ENCODE data around the gene MSLN. TPM values are rescaled to one million over a fixed set of nuclear protein-coding genes. Genes with fewer than 3 reads are reported as not detected.
A peak's percentile ranks its signal among the peaks of the same experiment; 100 is the strongest.
"Not testable (repeated sequence)": the region's sequence is repeated elsewhere in the genome, so short reads cannot be mapped to it uniquely, and the experiment has no call there.

The MSLN gene
- total RNA-seq, 1 donor from 2014 or later, result 1.9 TPM

DNA sequence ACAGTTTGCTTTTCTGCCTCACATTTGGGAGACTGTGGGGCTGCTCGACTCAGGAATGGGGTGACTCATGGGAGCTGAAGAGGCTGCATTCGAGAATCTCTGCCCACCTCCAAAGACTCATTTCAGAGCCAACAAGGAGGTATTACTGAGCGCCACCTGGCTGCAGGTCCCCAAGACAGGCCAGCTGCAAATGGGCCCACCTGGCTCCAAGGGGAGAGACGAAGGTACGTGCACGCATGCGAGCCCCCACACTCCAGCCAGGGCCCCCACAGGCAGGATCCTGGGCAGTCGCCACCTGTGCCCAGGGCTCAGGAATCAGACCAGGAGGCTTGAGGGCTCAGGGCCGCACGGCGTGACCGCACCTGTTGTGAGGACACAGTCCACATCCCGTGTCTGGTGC is 27.6 kb upstream of the MSLN start:
- intact Hi-C loops (cut with DNase I), result no loop called here
- no peak for ATAC-seq
- peak; percentile 20 for DNase-seq (ENCODE audit: missing footprints)

DNA sequence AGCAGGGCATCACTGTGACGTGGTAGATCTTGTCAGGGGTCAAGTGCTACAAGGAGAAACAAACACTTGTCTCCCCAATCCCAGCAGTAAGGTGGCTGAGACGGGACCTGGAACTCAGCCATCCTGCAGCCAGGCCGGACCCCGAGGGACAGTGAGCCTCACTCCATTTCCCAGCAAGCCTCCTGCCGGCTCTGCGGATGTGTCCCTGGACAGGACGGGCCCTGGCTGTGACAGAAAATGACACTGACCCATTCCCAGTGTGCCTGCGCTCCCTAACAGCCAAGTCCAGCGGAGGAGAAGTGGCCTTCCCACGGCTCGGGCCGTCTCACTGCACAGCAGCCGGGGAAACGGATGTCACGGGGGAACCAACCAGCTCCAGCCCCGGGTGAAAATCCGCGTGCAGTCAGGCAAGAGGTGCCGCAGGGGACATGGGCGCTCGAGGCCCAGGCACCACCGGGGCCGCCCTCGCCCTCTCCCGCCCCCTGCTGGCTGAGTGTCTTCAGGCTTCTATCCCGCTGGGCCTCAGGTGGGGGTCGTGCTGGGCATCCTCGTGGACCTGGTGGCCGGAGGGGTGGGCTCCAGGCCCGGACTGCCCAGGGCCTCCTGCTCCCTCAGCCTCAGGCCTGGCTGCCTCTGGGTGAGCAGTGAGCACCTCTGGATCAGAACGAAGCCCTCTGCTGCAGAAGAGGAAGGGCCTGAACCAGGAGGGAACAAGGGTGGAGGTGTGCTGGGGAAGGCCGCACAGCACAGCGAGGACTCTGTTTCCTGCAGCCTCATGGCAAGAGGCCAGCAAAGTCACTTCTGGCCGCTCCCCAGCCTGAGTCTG is 26.9 kb upstream of the MSLN start:
- DNase-seq (ENCODE audit: missing footprints), result peak; percentile 65
- intact Hi-C loops (cut with DNase I), result no loop called here
- no peak for ATAC-seq

DNA sequence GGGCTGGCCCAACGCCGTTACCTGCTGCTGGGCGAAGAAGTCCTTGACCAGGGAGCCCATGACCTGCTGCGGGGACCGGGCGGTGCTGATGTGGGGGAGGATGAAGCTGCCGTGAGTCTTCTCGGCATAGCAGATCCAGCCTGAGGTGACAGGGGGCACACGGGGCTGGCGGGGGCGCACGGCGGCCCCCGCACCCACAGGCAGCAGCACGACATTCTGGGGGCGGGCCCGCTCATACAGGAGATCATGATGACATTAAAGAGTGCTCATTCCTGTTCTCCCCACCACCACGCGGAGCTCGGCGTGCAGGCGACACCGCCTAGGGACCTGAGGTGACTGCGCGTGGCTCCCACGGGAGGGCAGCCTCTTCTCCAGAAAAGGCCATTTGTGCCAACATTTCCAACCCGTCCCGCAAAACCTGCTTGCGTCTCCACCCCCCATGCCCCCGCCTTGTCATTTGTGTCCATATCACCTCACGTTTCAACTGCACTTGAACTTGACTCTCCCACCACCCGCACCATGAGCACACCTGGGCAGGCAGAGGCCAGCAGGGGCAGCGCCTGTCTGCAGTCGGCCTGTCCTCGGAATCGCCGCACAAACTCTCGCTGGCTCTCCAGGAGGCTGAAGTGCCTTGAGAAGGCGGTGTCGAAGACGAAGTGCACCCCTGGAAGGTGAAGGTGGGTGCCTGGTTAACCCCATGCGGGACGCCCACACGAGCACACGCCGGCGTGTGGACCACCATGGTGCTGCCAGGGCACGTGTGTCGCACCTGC is 26.1 kb upstream of the MSLN start:
- ATAC-seq (no peak), DNase-seq (ENCODE audit: missing footprints) (peak; percentile 56)
- intact Hi-C loops (cut with DNase I), result no loop called here

DNA sequence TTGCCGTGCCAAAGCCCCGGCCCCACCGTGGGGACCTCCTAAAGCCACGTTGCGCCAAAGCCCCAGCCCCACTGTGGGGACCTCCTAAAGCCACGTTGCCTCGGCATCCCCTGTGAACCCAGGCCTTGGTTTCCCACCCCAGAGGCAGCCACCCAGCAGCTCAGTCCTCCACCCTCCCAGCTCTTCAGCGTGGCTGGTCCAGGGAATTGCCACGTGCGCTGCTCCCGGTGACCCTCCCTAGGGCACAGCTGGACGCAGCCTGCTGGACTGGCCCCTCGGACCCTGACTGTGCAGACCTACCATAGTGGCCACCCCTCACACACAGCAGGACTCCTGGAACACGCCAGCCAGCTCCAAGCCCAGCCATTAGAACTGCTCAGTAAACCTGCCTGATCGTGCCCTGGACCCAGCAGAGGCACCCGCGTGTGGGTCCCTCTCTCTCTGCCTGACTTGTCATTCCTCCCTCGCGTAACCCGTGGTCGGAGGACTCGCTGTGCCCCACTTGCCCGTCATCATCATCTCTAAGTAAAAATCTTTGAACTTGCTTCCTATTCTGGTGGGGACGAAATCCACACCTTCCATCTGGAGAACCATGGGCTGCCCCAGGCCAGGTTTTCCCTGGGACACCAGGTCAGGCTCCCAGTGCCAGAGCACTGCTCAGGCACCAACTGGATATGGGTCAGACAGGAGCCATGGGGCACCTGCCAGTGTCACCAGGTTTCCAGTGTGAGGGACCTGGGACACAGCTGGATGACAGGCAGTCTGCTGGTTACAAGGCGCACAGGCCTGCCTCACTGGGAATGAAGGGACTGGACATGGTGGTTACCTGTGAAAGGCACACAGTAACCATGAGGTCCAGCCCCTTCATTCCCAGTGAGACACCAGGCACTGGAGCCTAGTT is 25.3 kb upstream of the MSLN start:
- ATAC-seq (no peak), DNase-seq (ENCODE audit: missing footprints) (peak; percentile 42)
- intact Hi-C loops (cut with DNase I), result no loop called here

DNA sequence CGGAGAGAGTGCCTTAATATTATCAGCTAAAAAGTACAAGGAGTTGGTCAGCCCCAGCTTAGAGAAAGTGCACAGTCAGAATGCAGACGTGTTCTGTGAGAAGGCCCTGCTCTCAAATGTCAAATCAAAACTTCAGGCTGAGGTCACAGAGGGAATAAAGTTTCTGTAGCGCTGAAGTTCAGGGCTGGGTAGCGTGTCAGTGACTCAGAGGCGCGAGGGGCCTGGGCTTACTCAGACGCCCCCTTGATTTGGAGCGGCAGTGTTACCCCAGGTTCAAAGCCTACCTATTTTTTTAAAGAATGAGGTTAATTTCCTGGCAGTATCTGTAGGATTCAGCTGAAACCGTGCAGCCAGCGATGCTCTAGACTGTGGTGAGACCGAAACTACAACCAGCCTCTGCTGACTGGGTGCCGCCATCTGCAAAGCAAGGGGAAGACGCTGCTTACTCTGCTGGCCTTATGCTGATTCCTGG is 24.5 kb upstream of the MSLN start:
- DNase-seq (ENCODE audit: missing footprints), result peak; percentile 17
- ATAC-seq, result no peak
- intact Hi-C loops (cut with DNase I), result no loop called here

DNA sequence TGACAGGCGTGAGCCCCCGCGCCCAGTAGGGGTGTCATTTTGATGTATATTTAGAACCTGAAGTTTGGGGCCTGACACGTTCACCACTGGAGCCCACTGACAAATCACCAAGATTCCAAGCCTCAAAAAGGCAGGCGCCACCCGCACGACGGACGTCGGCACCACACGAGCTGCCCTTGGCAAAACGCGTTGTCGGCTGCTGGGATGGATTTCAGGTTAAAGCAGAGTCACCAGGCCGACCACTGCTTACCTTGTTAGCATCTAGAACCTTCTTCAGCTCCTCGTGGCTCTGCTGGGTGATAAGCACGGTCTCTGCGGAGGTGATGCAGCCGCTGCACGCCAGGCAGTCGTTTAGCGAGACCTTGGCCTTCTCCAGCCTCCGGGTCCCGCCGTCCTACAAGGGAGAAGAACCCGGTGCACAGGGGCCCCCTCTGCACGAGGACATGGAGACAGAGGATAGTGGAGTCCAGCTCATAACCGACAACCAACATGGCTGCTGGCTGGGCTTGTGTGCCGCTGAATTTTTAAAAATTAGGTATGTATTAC is 23.5 kb upstream of the MSLN start:
- intact Hi-C loops (cut with DNase I), result no loop called here
- ATAC-seq (no peak), DNase-seq (ENCODE audit: missing footprints) (peak; percentile 16)

DNA sequence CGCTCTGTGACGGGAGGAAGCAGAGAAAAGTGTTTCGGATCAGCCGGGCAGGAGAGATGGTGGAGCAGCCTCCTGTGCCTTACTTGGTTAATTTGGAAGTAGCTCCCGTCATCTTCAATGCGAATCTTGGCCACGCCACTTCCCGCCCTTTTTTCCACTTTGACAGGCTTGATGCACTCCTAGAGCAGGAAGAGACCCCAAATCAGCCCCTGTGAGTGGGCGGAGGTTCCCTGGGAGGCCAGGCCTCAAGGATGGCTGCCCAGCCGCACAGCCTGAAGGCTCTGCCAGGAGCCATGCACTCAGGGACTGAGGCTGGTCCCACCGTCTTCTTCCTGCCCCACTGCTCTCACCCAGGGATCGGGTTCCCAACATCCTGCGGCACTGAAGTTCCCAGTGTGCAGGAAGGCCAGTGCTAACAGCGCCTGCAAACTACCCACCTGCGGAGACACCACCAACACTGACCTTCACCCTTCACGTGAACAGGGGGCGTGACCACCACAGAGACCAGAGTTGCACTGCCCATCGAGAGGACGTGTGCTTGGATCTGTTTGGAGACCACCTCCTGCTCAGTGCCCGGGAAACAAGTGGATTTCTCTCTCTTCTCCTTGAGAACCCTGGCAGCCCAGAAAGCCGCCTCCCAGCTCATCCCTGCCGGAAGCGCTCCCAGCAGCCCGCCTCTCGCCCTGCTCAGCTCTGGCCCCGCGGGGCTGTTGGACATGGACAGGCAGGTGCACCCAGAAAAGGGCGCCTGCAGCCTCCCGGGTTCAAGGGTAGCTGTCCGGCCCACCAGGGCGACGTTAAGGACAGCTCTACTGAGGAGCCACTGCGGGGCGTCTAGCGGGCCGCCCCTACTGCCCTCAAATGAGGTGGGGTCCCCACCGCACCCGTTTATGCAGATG is 20.7 kb upstream of the MSLN start:
- no peak for ATAC-seq
- intact Hi-C loops (cut with DNase I), result loop anchor here (2.0 kb wide), 1 partner anchor 25 kb away; the partner anchor contains the start of gene METRN
- peak; percentile 47 for DNase-seq (ENCODE audit: missing footprints)

DNA sequence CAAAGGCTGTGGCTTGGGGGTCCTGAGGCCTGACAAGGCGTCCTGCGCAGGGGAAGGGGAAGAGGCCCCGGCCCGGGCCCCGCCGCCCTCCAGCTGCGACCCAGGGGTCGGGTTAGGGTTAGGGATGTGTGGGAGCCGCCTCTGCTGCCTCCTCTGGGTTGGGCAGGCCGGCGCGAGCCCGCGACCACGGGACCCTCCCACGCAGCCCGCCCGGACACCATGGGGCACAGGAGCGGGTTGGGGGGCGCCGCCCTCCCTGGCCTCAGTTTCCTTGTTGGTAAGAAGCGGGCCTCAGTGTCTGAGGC is 20.1 kb upstream of the MSLN start:
- DNase-seq (ENCODE audit: missing footprints) (no peak), ATAC-seq (peak; percentile 14)
- intact Hi-C loops (cut with DNase I), result loop anchor here (2.0 kb wide), 1 partner anchor 26 kb away; the partner anchor contains the start of gene METRN

DNA sequence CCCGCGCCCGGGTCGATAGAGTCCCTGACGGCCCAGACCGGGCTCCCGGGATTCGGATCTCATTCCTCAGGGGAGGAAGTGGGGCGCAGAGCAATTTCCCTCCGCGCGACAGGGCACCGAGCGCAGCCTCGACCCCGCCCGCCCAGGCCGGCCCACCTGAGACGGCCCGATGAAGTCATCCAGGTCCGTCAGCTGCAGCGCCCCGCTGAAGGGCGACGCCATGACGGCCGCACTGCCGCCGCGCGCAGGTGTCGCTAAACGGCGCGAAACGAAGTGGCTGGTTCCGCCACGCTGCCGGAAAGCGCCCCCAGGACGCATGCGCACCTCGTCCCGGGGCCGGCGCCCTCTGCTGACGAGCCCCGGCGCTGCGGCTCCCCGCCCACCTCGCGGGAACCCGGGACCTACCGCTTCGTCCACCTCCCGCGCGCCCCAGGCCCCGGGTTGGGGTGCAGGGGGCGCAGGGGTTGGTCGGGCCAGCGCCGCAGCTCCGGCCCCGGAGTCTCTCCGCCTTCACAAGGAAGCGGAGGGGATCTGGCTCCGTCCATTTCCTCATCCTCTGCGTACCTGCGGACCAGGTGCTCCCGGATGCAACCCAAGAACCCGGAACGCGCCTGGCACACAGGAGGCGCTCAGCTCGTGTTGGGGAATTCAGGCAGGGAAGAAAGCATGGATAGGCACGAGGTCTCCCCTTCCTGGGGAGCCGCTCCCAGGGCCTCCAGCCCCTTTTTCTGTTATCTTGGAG is 19.6 kb upstream of the MSLN start, which contains the start of gene CIAO3:
CIAO3 (minus strand) TSS at position 234 of the 742 bp plus-strand sequence; CDS start at position 222, 12 bp downstream.
- ATAC-seq, result peak; percentile 91
- intact Hi-C loops (cut with DNase I), result loop anchor here (2.0 kb wide), 1 partner anchor 26 kb away; the partner anchor contains the start of gene METRN

DNA sequence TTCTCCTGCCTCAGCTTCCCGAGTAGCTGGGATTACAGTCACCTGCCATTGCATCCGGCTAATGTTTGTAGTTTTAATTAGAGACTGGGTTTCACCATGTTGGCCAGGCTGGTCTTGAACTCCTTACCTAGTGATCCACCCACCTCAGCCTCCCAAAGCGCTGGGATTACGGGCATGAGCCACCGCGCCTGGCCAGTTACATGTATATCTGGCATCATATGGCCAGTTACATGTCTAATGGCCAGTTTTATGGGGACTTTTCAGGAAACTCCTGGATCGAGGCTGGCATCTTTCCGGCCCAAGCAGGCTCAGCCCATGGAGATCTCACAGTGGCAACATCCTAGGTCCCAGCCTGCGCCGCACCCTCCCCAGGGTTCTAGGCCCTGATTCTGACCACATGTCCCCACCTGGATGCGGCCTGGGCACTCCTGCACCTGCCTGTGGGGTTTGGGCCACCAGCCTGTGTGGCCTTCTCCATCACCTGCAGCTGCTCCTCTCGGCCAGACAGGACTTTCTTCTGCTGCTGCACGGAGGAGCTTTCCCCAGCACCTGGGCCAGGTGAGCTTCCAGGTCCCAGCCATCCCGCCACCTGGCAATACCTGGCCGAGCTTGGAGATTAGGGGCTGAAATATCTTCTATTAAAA is 18.4 kb upstream of the MSLN start:
- ATAC-seq, result no peak
- peak; percentile 54 for DNase-seq (ENCODE audit: missing footprints)
- intact Hi-C loops (cut with DNase I), result loop anchor here (2.0 kb wide), 1 partner anchor 27 kb away; the partner anchor contains the start of gene METRN

More for the DNA sequence above, 19.6 kb upstream of the MSLN start, which contains the start of gene CIAO3:
- peak; percentile 95 for DNase-seq (ENCODE audit: missing footprints)

DNA sequence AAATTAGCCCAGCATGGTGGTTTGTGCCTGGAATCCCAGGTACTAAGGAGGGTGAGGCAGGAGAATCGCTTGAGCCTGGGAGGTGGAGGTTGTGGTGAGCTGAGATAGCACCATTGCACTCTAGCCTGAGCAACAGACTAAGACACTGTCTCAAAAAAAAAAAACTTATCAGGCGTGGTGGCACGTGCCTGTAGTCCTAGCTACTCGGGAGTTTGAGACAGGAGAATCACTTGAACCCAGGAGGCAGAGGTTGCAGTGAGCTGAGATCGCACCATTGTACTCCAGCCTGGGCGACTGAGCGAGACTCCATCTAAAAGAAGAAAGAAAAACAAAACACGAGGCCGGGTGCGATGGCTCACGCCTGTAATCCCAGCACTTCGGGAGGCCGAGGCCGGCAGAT is 17.6 kb upstream of the MSLN start:
- DNase-seq (ENCODE audit: missing footprints), result peak; percentile 17
- ATAC-seq; intact Hi-C loops (cut with DNase I): not testable (repeated sequence)

DNA sequence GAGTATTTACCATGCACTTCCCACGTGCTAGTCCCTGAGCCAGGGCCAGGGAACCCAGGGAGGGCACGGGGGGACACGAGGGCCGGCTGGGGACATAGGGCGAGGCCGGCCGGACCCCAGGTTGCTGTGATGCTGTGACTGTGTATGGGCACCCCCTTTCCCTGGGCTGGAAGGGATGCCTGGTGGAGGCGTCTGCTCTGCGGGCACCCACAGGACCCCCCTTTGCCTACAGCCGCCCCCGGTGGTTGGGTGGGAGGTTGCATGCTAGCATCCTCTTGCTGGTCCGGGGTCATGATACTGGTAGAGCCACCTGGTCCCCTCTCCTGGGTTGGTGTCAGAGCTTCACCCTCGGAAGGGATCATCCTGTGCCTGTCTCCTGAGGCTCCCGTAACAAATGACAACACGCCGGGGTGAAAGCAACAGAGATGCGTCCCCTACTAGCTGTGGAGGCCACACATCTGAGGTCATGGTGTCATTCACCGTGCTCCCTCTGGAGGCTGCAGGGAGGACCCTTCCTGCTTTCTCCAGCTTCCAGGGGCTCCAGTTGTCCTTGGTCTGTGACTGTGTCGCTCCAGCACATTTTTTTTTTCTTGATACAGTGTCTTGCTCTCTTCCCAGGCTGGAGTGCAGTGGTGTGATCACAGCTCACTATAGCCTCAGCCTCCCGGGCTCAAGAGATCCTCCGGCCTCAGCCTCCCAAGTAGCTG is 16.6 kb upstream of the MSLN start:
- peak; percentile 51 for DNase-seq (ENCODE audit: missing footprints)
- intact Hi-C loops (cut with DNase I), result no loop called here
- no peak for ATAC-seq

DNA sequence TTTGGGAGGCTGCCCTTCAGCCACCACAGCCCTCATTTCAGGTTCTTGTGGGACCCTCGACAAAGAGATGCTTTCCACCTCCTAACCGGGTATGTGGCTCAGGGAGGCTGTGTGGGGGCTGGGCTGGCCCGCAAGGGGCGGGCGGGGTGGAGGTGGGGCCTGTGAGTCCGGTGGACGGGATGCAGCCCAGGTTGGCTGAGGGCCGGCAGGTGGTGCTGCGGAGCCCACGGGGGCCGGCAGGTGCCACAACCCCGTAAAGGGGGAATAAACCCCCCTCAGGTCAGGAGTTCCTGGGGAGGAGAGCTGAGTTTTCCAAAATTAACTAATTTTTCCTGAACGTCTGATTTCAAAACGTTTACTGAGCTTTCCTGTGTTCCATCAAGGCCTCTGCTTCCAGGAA is 14.8 kb upstream of the MSLN start:
- intact Hi-C loops (cut with DNase I), result no loop called here
- DNase-seq (ENCODE audit: missing footprints) (peak; percentile 50), ATAC-seq (no peak)

DNA sequence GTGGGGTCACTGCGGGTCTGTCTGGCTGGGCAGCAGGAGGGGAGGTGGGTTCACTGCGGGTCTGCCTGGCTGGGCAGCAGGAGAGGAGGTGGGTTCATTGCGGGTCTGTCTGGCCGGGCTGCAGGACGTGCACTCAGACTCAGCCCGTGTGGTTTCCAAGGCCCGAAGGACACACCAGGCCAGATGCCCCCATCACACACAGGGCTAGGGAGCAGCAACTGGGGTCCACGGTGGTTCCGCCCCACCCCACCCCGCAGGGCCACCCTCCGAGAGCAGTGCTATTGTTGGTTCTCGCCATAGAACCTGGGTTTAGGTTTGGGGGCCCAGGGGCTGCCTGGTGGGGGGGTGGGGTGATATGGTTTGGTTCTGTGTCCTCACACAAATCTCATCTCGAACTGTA is 13.9 kb upstream of the MSLN start:
- ATAC-seq (no peak), DNase-seq (ENCODE audit: missing footprints) (peak; percentile 13)
- intact Hi-C loops (cut with DNase I), result no loop called here

DNA sequence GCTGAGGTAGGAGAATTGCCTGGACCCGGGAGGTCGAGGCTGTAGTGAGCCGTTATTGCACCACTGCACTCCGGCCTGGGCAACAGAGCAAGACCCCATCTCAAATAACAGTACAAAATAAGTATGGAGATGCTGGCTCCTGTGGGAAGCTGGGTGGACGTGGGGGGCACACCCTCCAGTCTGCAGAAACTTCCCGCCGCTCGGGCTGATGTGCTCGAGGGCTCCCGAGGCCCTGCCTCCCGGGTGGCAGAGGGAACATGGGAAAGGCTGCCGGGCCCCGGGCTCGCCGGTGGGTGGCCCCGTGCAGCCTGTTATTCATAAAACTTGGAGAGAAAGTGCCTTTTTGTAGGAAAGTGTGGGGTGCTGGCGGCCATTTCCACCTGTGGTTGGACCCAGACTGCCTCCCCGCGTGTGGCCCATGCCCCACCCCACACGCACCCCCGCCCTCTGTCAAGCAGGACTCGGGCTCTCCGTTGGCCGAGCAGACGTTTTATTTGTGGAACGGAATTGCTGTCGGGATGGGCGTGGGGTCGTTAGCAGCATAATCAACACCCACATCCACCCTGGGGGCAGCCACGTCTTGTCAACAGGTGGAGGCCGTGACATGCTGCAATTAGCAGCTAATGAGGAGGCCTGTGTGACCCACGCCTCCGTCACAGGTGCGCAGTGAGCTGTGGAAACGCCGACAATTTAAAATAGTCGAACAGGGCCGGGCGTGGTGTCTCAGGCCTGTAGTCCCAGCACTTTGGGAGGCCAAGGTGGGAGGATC is 12.4 kb upstream of the MSLN start:
- intact Hi-C loops (cut with DNase I), result no loop called here
- ATAC-seq, result no peak
- peak; percentile 55 for DNase-seq (ENCODE audit: missing footprints)

Data from Right ventricle myocardium inferior (tissue), 1 donor.